NCI-H1417 treated with DMSO at 0.1 percent for 48 hours (cell line): Measurements from ENCODE around the gene PKNOX2.

Experiments
- DNase-seq: peaks from one replicate; lab custom pipeline; 2025; lab: John Stamatoyannopoulos, UW

Gene PKNOX2

DNA sequence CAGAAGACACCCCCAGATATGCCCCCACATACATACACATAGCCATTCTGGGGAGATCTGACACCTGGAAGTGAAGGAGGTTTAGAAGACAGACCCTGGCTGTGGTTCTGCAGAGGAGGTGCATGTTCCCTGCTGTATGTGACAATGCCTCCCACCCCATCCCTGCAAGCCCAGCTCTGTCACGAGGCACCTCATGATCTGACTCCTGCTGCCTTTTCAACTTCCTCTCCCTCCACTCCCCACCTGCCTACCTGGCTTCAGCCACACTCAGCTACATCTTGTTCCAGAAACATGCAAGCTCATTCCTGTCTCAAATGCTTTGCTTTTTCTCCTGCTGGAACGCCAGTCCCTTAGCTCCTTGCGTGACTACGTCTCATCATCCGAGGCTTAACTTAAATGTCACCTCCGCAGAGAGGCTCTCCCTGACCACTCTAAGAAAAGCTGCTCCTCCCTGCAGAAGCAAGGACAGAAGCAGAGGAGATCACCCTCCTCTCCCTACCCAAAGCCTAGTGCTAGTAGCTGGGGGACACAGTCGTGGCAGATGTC is 217.0 kb downstream of the PKNOX2 start:
- DNase-seq = no peak

- DNase-seq = peak; percentile 30
Measured at GRCh38 chr11:125382314-125382791, 217.8 kb downstream of the PKNOX2 start.

GRCh38 chr11:125382822-125383221 is 218.3 kb downstream of the PKNOX2 start:
- DNase-seq = no peak

- no peak for DNase-seq
Measured at GRCh38 chr11:125384825-125385224, 220.3 kb downstream of the PKNOX2 start.

DNA sequence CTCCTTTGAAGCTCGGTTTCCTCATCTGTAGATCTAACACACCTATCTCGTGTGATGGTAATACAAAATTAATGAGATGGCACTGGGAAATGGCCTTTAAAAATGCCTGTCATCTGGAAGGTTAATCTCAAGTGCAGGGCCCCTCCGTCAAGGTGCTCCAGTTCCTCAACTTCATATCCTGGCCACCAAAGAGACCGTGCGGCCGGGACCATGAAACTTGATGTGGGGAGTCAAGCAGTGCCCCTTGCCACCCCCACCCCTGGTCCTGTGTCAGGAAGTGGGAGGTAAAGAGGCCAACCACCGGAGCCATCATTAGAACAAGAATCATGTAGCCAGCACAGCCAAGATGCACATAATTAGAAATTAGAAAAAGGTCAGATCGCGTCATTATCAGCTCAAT is 223.3 kb downstream of the PKNOX2 start:
- DNase-seq = no peak

GRCh38 chr11:125388611-125389010 is 224.1 kb downstream of the PKNOX2 start:
- DNase-seq = no peak

DNA sequence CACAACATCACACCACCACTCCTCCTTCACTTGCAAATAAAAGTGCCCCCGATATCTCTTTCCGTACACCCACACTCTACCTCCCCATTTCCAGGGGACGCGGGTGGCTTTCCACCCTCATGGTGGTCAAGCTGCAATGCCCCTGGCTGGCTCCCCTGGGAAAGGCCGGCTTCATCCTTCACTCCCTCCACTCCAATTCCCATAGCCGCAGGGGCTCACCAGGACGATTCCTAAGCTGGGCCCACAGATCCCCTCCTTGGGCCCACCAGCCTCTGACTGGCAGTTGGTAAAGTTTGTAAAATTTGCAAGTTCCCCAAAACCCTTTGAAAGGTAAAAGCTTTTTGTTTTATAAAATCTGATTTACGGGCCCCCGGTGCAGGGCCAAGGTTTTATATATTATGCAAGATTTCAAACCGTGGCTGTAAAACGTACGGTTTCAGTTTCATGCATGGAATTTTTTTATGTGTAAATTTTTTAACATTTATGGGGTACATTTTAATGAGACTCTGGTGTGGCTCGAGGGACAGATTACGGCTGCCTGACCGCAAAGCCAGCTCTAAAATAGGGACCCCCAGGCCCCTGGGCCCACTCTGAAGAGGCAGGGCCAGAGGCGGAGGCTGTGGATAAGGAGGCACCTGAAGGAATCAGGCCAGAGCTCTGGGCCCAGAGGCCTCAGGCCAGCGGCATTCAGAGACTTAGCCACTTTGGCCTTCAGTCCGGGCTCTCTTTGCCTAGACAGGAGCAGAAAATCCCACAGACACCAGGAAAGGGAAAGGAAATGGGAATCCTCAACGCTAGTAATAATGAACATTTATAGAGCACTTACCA is 225.0 kb downstream of the PKNOX2 start:
- no peak for DNase-seq

DNA sequence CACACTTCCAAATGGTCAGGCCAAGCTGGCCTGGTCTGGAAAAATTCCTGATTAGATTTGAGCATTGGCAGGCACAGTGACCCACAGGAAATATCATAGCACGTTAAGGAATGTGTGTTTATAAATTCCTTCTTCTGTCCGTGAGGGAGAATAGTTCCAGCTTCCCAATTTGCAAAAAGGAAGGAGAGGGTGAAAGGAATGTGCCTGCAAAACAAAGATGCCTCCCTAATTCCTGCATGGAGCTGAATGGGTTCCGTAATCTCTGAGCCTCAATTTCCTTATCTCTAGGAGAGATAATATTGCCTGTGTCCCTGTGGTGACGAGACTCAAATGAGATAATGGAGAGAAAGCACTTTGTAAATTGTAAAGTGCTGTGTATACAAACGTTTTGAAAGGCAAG is 226.4 kb downstream of the PKNOX2 start:
- DNase-seq = no peak

DNA sequence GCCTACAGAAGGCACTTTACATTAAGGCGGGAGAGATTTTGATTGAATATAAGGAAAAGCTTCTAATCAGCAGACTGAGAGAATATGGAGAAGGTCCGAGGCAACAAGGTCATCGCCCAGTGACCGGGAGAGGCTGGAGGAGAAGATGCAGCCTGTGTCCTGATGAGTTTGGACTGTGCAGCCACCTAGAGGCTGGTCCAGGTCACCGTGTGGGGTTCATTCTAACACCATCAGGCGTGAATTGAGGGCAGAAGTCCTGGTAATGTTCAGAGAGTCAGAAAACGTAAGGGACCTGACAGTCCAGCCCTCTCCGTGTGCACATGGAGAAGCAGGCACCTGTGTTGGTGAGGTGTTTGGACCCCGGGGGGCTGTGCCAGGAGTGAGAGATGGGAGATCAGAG is 228.8 kb downstream of the PKNOX2 start:
- no peak for DNase-seq

DNA sequence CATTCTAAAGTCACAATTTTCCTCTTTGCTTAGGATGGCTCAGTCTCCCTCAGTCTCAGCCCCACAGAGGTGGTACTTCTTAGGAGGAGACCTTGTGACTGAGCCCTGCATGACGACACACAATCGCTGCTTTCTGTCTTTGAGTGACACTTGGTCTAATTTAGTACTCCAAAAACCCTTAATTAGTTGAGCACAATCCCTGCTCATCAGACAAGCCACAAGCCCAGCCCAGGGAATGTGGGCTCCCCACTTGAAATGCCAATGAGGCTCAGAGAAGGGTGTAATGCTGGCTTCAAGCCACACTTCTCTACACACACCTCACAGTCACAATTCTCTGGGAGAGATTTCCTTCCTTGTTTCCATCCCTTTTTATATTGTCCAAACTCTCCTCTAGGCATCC is 229.7 kb downstream of the PKNOX2 start:
- no peak for DNase-seq

DNA sequence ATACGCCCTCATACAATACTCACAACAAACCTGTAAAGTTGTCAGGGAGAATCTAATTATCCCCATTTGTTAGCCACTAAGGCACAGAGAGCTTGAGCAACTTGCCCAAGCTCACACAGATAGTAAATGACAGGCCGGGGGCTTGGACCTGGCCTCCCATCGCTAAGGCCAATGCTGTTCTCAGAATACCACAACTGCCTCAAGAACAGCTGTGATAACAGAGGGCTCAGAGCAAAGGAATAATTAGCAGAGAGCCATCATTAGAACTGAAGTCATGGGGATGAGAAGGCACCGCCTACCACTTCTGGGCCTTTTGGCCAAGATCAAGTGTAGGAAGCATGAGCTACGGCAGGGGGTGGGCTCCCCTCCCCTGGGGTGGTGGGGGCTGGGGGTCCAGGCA is 232.9 kb downstream of the PKNOX2 start:
- no peak for DNase-seq

GRCh38 chr11:125398475-125398874 is 233.9 kb downstream of the PKNOX2 start:
- DNase-seq = no peak

- no peak for DNase-seq
Measured at GRCh38 chr11:125398994-125399640, 234.6 kb downstream of the PKNOX2 start.

GRCh38 chr11:125399945-125400344 is 235.4 kb downstream of the PKNOX2 start:
- DNase-seq = no peak

- DNase-seq = no peak
Measured at GRCh38 chr11:125401235-125401634, 236.7 kb downstream of the PKNOX2 start.

- no peak for DNase-seq
Measured at GRCh38 chr11:125401746-125402145, 237.2 kb downstream of the PKNOX2 start.

GRCh38 chr11:125402435-125402834 is 237.9 kb downstream of the PKNOX2 start:
- no peak for DNase-seq

- DNase-seq = no peak
Measured at GRCh38 chr11:125404157-125404810, 239.7 kb downstream of the PKNOX2 start.

DNA sequence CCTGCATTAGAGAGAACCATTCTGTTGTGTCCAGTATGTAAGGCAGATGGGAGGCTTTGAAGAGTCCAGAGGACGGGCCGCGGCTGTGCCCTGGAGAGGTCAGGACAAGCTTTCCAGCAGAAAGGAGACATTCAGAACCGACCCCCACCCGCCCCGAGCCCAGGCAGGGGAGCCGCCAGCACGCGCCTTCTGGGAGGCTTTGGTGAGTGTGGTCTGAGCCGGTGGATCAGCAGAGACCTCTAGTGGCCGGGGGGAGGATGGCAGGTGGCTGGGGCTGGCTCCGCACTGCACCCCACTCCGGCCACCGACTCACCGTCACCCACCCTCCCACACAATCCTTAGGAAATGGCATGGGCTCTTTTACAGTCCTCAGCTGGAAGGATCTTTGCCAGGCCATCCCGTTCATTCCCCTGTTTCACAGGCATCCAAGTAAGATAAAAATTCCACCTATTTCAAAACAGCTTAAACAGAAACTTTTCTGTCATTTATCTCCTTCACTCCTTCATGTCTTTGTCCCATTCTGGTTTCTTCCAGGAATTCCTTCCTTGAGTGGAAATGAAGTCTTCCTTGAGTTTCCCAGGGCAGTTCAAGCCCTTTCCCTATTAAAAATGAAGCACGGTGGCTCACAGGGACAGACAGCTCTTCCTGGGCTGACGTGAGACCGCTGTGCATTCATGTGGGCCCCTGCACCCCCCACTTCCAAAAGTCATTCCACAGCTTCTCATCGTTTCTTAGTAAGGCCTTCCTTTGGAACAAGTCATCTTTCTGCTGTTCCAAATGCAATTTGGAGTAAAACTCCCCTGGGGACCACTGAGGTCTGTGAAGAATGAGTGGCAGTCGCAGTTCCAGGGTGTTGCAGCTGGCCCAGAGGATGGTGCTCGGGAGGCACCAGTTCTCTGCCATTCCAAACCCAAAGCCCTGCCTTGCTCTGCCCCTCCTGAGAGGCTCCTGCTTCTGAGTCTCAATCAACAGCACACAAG is 240.6 kb downstream of the PKNOX2 start:
- DNase-seq = no peak

DNA sequence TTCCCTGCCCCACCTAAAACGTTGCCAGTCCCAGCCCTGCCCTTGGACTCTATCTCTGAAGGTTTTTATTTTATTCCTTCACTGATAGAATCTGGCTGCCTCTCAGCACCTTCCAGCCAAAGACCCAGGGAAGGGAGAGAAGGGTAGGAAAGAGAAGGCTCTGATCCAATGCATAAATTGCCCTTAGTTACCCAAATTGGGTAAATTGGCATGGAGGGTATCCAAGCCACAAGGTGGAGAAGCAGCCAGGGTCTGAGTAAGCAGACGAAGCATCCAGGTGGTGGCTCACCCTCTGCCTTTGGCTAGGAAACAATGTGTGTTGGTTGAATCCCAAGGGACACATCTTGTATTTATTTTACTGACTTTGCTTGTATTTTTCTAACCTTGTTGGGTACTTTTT is 242.5 kb downstream of the PKNOX2 start:
- no peak for DNase-seq

- DNase-seq = no peak
Measured at GRCh38 chr11:125408311-125408711, 243.8 kb downstream of the PKNOX2 start.
